ENCODE results near the gene MBLAC2. TPM values are rescaled to one million over a fixed set of nuclear protein-coding genes. Genes with fewer than 3 reads are reported as not detected.

The MBLAC2 gene
- total and polyA plus RNA-seq, 10 donors, result 2.2 to 11.8 (median 6.1) TPM

DNA sequence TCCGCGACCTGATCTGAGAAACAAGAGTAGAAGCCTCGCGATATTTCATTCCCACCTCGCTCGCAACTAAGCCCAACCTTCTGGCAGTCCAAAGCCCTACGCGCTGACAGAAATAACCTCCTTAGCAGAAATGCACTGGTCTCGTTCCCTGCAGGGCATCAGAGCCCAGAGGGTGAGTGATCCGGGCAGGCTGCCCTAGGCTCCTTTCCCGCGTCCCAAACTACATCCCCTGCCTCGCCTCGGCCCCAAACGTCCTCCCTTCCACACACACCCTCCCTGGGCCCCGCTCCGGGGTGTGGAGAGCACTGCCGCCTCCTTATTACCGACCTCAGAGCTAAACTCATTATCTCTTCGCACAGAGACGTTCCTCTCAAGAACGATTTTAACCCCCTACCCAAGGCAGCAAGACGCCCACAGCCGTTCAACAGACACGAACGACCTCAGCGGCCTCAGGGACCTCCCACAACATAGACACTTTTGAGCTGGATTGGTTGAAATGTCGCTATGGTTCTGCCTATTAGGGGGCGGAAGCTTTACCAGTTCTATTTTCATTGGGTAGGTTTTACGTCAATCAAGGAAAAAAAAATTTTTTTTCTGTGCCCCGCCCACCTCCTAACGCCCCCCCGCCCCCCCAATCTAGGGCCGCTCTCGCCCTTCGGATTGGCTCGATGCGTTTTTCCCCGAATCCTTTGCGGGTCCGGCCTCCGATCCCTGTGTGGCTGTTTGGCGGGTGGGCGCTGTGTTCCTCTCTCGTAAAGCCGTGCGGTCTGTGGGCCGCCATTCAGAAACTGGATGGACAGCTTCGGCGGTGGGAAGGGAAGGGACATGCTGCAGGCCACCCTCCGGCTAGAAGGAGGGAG lies 65.0 kb downstream of the MBLAC2 start, which contains the start of gene CETN3:
Gene CETN3, minus strand, starts transcription at position 439 of the 860 bp plus-strand sequence. Its CDS starts 95 bp downstream, at position 344.
- peaks cover 5 to 52% (median 23%) of the 10 kb centered on the region in 6 donors for H3K4me1 ChIP-seq
- H3K36me3 ChIP-seq, result peaks cover 0 to 20% (median 7%) of the 10 kb centered on the region in 6 donors
- 0 to 1% (median 0%) methylated on average over 50 to 51 of the region's 51 CpGs for WGBS, 5 donors
- intact Hi-C loops (cut with DNase I; ENCODE audit: low total_unique reads), result loop anchor here (10.0 kb wide), 1 partner anchor 115 kb away; the partner anchor contains the start of gene LYSMD3
- peak within 1 kb of the TSS; percentile 71 to 92 (median 80) for H3K4me3 ChIP-seq
- H3K9me3 ChIP-seq, result no peaks in the 10 kb centered on the region
- H3K27ac ChIP-seq, result peak within 1 kb of the TSS; percentile 84 to 98 (median 96)
- TF ChIP-seq CTCF (IDR thresholded peaks at IDR 0.05 in 8 of 11, conservative IDR thresholded peaks at IDR 0.05 in 3 of 11), result no peak
- peak; percentile 93 to 99 (median 96) for TF ChIP-seq POLR2AphosphoS5 (IDR thresholded peaks at IDR 0.05)
- TF ChIP-seq POLR2A (IDR thresholded peaks at IDR 0.05), result peak in 2 of 3 donors; percentile 83 to 94
- H3K27me3 ChIP-seq (replicated peaks in 1 of 7), result no peaks in the 10 kb centered on the region
- DNase-seq, result peak; percentile 96

DNA sequence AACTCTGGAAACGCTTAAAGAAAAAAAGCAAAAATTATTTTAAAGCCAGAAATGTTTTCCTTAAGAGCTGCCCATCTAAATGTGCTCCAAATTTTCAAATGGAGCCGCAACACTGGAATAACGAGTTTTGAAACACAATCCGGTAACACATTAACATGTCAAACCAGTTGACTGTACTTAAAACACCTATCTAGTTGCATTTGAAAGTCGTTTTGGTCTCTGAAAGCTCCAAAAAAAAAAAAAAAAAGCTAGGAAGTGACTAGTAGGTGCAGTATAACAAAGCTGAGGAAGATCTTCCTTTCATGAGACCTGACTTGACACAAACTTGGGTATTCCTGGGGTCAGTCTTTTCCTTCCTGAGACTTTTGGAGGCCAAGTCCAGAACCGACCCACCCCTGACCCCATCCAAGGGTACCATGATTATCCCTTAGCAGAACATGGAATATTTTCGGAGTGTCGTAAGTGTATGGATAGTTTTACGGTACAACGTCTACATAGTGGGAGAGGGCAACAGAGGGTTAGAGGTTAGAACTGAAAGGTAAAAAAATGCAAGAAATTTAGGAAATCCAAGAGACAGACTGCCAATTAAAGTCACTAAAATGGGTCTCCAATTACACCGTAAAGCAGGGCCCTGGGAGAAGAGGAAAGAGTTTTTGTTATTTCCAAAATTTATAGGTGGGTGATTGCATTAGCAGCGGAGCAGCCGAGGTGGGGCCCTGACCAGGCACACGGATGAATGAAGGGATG lies 65.8 kb downstream of the MBLAC2 start:
- Histone ChIP-seq H3K27ac (peak overlapping the region; percentile 84 to 98 (median 96)), H3K36me3 (peaks cover 0 to 28% (median 9%) of the 10 kb centered on the region in 6 donors), H3K4me1 (peaks cover 5 to 52% (median 23%) of the 10 kb centered on the region in 6 donors), H3K27me3 (replicated peaks in 1 of 7) (no peaks in the 10 kb centered on the region), H3K9me3 (no peaks in the 10 kb centered on the region), H3K4me3 (peak overlapping the region; percentile 71 to 92 (median 80))
- intact Hi-C loops (cut with DNase I; ENCODE audit: low total_unique reads), result no loop called here
- no peak for TF ChIP-seq POLR2AphosphoS5 (IDR thresholded peaks at IDR 0.05)
- no peak for TF ChIP-seq CTCF (IDR thresholded peaks at IDR 0.05 in 8 of 11, conservative IDR thresholded peaks at IDR 0.05 in 3 of 11)
- TF ChIP-seq POLR2A (IDR thresholded peaks at IDR 0.05), result peak in 1 of 3 donors; percentile 35
- WGBS, 5 donors, result 20 to 28% (median 24%) methylated on average over 14 of the region's 14 CpGs
- DNase-seq, result no peak

Other genes with a start within 250 kb of the MBLAC2 start
- gene CETN3, start 65.0 kb downstream of the MBLAC2 start, total RNA-seq, result 10 to 100 TPM in 6 of 7 donors, 1 to 10 TPM in 1; 7.8 to 20.2 (median 16.2) TPM
- gene CETN3, start 65.0 kb downstream of the MBLAC2 start, polyA plus RNA-seq, result 10 to 100 TPM; 18.2 to 28.2 (median 22.0) TPM
- 1 to 10 TPM; 1.4 to 4.3 (median 2.5) TPM for gene POLR3G, start 93 bp upstream of the MBLAC2 start, total RNA-seq
- 1 to 10 TPM in 2 of 3 donors, under 1 TPM in 1; 0.93 to 2.3 (median 1.5) TPM for gene POLR3G, start 93 bp upstream of the MBLAC2 start, polyA plus RNA-seq
- 10 to 100 TPM; 15.5 to 27.4 (median 21.3) TPM for gene LYSMD3, start 54.8 kb upstream of the MBLAC2 start, total RNA-seq
- gene LYSMD3, start 54.8 kb upstream of the MBLAC2 start, polyA plus RNA-seq, result 1 to 10 TPM; 5.1 to 7.3 (median 5.7) TPM
- gene ADGRV1, start 84.0 kb upstream of the MBLAC2 start, total RNA-seq, result under 1 TPM in 5 of 7 donors, not detected in 2; 0.20 to 0.69 (median 0.44) TPM
- under 1 TPM in 2 of 3 donors, not detected in 1; 0.08 to 0.09 TPM for gene ADGRV1, start 84.0 kb upstream of the MBLAC2 start, polyA plus RNA-seq

All from spleen (tissue), 11 donors.